ENCODE data around the gene TMEM156.

The TMEM156 gene

DNA sequence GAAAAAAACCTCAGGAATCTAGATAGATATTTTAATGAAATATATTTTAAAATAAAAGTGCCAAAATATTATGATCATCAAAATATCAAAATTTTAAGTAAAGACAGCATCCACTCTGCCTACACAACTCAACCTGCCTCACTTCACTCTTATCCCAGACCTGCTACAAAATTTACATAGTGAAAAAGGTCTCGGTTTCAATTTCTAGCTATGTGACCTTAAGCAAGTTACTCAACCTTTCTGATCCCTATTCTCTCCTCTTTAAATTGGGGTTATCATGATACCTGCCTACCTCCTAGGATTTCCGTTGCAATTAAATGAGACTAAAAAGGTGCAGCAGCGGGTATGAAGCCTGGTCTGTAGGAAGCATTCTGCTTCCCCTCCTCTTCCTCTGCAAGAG, 91.7 kb downstream of the TMEM156 start:
- TF ChIP-seq, protein P1, sequence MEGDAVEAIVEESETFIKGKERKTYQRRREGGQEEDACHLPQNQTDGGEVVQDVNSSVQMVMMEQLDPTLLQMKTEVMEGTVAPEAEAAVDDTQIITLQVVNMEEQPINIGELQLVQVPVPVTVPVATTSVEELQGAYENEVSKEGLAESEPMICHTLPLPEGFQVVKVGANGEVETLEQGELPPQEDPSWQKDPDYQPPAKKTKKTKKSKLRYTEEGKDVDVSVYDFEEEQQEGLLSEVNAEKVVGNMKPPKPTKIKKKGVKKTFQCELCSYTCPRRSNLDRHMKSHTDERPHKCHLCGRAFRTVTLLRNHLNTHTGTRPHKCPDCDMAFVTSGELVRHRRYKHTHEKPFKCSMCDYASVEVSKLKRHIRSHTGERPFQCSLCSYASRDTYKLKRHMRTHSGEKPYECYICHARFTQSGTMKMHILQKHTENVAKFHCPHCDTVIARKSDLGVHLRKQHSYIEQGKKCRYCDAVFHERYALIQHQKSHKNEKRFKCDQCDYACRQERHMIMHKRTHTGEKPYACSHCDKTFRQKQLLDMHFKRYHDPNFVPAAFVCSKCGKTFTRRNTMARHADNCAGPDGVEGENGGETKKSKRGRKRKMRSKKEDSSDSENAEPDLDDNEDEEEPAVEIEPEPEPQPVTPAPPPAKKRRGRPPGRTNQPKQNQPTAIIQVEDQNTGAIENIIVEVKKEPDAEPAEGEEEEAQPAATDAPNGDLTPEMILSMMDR (IDR thresholded peaks at IDR 0.05; ENCODE audit: low read length, missing control alignments), result no peak
- no peak overlapping the region for H3K4me3 ChIP-seq (replicated peaks; ENCODE audit: low read depth, low read length)
- no peak for DNase-seq (ENCODE audit: low read depth)

- no peak overlapping the region for H3K4me3 ChIP-seq (replicated peaks; ENCODE audit: low read depth, low read length)
- TF ChIP-seq, protein P1 (IDR thresholded peaks at IDR 0.05; ENCODE audit: low read length, missing control alignments), result no peak
- DNase-seq (ENCODE audit: low read depth), result no peak
These were observed 93.0 kb downstream of the TMEM156 start for GRCh38 chr4:38939165-38939564.

DNA sequence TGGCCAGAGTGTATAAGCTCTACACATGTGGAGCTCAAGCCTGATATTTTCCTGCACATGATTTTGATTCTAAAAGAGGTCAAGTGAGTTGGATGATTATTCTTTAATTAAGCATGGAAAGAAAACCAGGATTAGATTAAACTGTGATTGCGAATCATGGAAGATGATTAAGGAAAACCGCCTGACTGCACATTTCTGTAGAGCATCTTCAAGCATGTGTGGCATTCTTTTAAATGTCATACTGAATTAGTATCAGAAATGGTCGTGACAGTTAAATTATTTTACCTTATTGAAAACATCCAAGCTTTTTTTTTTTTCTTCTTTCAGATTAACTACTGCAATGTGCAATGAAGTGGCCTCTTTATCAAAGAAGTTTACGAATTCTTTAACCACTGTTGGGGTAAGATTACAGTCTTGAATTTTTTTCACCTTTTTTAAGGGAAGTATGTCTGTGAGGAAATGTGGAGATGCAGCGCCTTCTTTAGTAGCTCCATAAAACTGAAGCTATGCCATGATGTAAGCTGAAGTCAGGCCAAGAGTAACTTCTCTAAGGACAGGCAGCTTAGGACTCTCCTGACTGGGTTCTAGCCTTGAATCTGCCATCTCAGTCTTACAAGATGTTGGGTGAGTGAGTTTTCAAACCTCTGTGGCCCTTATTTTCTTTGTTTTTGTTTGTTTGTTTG, 96.7 kb downstream of the TMEM156 start:
- no peak for DNase-seq (ENCODE audit: low read depth)
- TF ChIP-seq, protein P1 (IDR thresholded peaks at IDR 0.05; ENCODE audit: low read length, missing control alignments), result no peak

DNA sequence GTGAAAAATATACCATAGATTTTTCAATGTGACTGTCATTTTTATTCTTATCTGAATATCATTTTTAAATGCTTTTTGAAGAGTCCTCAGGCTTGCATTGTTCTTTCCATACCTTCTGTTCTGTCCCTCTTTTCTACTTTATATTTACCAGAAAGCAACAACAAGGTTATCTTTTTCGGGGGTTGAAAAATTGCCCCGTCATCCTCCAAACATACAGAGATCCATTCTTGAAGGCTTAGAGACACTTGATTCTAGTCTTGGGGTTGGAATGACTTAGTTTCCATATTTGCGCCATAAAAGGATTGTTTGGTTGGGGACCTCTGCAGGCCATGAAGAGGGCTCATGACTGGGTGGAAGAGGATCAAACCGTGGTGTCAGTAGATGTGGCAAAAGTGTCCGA, 101.1 kb downstream of the TMEM156 start:
- DNase-seq (ENCODE audit: low read depth), result no peak
- no peak overlapping the region for H3K4me3 ChIP-seq (replicated peaks; ENCODE audit: low read depth, low read length)
- TF ChIP-seq, protein P1 (IDR thresholded peaks at IDR 0.05; ENCODE audit: low read length, missing control alignments), result no peak

More for the DNA sequence above, 96.7 kb downstream of the TMEM156 start:
- H3K4me3 ChIP-seq (replicated peaks; ENCODE audit: low read depth, low read length), result no peak overlapping the region

DNA sequence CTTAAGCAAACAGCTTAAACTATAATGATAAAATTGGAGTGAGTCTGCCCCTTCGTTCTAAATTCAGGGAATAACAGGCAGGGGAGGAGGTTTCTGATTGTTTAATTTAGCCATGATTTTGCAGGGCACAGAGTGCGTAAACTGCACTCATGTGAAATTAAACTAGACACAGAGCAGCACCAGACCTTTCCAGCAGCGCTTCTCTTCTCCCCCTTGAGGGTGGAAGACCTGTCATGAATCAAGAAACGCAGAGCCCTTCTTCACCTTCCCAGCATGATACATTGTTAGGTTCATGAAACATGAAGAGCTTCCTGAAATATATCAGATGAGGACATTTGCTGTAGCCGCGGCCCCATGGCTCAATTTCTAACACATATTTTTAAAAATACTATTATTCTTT, 101.5 kb downstream of the TMEM156 start:
- TF ChIP-seq, protein P1 (IDR thresholded peaks at IDR 0.05; ENCODE audit: low read length, missing control alignments), result no peak
- H3K4me3 ChIP-seq (replicated peaks; ENCODE audit: low read depth, low read length), result no peak overlapping the region
- DNase-seq (ENCODE audit: low read depth), result no peak

DNA sequence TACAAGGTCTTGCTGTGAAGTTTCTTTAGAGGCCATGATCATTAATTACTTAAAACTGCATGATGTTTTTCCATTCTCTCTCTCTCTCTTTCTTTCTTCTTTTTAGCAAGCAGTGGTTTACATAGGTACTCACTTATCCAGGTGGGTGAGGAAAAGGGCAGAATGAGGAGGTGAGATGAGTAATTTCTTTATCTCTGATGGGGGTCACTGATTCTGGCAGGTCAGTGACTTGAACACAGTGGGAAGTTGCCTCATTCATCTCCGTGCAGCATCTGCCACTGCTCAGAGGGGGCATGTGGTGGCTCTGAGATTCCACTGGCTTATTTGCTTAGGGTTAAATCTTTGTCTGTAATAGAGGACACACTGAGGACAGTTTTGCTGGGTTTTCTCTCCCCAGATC, 102.0 kb downstream of the TMEM156 start:
- H3K4me3 ChIP-seq (replicated peaks; ENCODE audit: low read depth, low read length), result no peak overlapping the region
- TF ChIP-seq, protein P1 (IDR thresholded peaks at IDR 0.05; ENCODE audit: low read length, missing control alignments), result no peak
- DNase-seq (ENCODE audit: low read depth), result no peak

DNA sequence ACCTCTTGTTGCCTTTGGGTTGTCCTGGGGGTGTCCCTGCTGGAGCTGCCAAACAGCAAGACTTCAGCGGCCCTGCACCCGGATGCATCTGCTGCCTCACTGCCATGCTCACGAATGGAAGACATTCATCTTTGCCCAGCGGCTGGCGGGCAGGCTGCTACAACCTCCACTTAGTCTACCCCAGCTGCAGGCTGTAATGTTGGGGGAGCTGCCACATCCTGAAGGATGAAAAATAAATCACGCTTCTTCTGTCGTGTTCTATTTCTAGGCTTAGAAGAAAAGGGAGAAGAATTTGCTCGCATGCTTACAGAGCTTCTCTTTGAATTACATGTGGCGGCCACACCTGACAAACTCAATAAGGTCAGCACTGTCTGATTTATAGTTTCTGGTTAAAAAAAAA, 103.2 kb downstream of the TMEM156 start:
- TF ChIP-seq, protein P1 (IDR thresholded peaks at IDR 0.05; ENCODE audit: low read length, missing control alignments), result no peak
- no peak for DNase-seq (ENCODE audit: low read depth)

More for the DNA sequence above, 103.2 kb downstream of the TMEM156 start:
- no peak overlapping the region for H3K4me3 ChIP-seq (replicated peaks; ENCODE audit: low read depth, low read length)
